ENCODE data around the gene PEX14. TPM values are rescaled to one million over a fixed set of nuclear protein-coding genes. Genes with fewer than 3 reads are reported as not detected.
A peak's percentile ranks its signal among the peaks of the same experiment; 100 is the strongest.

Gene PEX14
- total and polyA plus RNA-seq, 9 of the 15 experiments (the other 6 are each of a cell fraction or from before 2014, with no cell fraction given), result 2.6 to 45.7 (median 22.7) TPM

DNA sequence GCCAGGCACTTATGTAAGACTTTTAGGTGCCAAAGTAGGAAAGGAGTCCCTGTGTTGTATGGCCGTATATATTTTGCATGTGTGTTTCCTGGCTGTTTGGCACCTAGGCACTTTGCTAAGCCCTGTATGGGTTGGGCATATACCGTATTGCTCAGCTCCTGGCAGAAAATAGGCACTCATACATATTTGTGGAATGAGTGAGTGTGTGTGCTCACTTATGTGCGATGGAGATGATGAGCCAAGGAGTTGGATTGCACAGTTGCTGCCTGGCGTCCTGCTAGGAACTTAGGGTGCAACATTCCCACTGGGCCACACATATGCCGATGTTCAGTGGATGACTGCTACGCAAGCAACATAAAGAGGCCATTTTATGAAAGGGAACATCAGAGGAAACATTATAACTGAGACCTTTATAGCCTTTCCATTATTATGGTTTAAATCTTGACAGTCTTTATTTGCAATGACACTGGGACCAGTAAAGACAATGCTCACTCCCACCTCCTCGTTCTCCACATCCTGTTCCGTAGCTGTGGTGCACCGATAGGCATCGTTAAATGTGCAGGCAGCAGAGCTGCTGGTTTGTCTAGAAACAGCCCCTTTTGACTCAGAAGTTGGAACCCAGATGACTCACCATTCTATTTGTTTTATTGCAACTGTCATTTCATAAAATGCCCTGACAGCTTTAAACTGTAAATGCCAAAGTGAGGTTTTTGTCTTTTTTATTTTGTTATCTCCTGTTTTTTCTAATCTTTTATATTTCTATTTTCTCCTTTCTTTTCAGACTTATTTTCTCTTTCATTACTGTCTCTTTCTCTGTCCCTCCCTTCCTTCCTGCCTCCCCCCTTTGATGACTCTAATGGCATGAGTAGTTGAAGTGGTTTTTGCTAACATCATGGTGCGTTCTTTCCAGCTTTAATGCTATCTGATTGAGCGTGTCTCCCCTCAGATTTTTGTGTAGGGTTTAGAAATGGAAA, 36.1 kb downstream of the PEX14 start (continued):
- TF ChIP-seq, protein P1, sequence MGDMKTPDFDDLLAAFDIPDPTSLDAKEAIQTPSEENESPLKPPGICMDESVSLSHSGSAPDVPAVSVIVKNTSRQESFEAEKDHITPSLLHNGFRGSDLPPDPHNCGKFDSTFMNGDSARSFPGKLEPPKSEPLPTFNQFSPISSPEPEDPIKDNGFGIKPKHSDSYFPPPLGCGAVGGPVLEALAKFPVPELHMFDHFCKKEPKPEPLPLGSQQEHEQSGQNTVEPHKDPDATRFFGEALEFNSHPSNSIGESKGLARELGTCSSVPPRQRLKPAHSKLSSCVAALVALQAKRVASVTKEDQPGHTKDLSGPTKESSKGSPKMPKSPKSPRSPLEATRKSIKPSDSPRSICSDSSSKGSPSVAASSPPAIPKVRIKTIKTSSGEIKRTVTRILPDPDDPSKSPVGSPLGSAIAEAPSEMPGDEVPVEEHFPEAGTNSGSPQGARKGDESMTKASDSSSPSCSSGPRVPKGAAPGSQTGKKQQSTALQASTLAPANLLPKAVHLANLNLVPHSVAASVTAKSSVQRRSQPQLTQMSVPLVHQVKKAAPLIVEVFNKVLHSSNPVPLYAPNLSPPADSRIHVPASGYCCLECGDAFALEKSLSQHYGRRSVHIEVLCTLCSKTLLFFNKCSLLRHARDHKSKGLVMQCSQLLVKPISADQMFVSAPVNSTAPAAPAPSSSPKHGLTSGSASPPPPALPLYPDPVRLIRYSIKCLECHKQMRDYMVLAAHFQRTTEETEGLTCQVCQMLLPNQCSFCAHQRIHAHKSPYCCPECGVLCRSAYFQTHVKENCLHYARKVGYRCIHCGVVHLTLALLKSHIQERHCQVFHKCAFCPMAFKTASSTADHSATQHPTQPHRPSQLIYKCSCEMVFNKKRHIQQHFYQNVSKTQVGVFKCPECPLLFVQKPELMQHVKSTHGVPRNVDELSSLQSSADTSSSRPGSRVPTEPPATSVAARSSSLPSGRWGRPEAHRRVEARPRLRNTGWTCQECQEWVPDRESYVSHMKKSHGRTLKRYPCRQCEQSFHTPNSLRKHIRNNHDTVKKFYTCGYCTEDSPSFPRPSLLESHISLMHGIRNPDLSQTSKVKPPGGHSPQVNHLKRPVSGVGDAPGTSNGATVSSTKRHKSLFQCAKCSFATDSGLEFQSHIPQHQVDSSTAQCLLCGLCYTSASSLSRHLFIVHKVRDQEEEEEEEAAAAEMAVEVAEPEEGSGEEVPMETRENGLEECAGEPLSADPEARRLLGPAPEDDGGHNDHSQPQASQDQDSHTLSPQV (IDR thresholded peaks at IDR 0.05), result no peak
- TF ChIP-seq SIRT6 (IDR thresholded peaks at IDR 0.05; ENCODE audit: low read depth, low read length) (no peak), GTF2E2 (tag; IDR thresholded peaks at IDR 0.05) (no peak), ZNF324 (CRISPR knock-in tag; IDR thresholded peaks at IDR 0.05) (no peak), ZNF197 (CRISPR knock-in tag; IDR thresholded peaks at IDR 0.05; ENCODE audit: low read depth) (no peak), HIVEP1 (CRISPR knock-in tag; IDR thresholded peaks at IDR 0.05) (no peak), ILF3 (IDR thresholded peaks at IDR 0.05; ENCODE audit: borderline replicate concordance) (no peak), PHF8 (IDR thresholded peaks at IDR 0.05; ENCODE audit: borderline replicate concordance, low read length) (no peak), JUN (IDR thresholded peaks at IDR 0.05; ENCODE audit: borderline replicate concordance, low read depth, low read length) (peak; percentile 88), JUN (CRISPR knock-in tag; IDR thresholded peaks at IDR 0.05; ENCODE audit: borderline replicate concordance) (no peak), SMARCB1 (IDR thresholded peaks at IDR 0.05; ENCODE audit: insufficient read length, low read depth) (no peak), CCNT2 (IDR thresholded peaks at IDR 0.05; ENCODE audit: borderline replicate concordance, extremely low read depth, insufficient read length, low read depth, low read length) (peak; percentile 18), ZNF444 (CRISPR knock-in tag; IDR thresholded peaks at IDR 0.05) (no peak), PRMT5 (CRISPR knock-in tag; IDR thresholded peaks at IDR 0.05) (no peak), GATAD2A (IDR thresholded peaks at IDR 0.05) (no peak), ZKSCAN1 (IDR thresholded peaks at IDR 0.05; ENCODE audit: low read depth, low read length) (no peak), RFX1 (IDR thresholded peaks at IDR 0.05) (no peak), ZNF146 (CRISPR knock-in tag; IDR thresholded peaks at IDR 0.05; ENCODE audit: unreplicated experiment) (no peak), ZFPM2 (CRISPR knock-in tag; IDR thresholded peaks at IDR 0.05) (no peak), KLF6 (CRISPR knock-in tag; IDR thresholded peaks at IDR 0.05; ENCODE audit: borderline replicate concordance) (no peak)
- TF ChIP-seq, protein P2, sequence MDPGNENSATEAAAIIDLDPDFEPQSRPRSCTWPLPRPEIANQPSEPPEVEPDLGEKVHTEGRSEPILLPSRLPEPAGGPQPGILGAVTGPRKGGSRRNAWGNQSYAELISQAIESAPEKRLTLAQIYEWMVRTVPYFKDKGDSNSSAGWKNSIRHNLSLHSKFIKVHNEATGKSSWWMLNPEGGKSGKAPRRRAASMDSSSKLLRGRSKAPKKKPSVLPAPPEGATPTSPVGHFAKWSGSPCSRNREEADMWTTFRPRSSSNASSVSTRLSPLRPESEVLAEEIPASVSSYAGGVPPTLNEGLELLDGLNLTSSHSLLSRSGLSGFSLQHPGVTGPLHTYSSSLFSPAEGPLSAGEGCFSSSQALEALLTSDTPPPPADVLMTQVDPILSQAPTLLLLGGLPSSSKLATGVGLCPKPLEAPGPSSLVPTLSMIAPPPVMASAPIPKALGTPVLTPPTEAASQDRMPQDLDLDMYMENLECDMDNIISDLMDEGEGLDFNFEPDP (CRISPR knock-in tag; IDR thresholded peaks at IDR 0.05), result no peak
- TF ChIP-seq, protein P3, sequence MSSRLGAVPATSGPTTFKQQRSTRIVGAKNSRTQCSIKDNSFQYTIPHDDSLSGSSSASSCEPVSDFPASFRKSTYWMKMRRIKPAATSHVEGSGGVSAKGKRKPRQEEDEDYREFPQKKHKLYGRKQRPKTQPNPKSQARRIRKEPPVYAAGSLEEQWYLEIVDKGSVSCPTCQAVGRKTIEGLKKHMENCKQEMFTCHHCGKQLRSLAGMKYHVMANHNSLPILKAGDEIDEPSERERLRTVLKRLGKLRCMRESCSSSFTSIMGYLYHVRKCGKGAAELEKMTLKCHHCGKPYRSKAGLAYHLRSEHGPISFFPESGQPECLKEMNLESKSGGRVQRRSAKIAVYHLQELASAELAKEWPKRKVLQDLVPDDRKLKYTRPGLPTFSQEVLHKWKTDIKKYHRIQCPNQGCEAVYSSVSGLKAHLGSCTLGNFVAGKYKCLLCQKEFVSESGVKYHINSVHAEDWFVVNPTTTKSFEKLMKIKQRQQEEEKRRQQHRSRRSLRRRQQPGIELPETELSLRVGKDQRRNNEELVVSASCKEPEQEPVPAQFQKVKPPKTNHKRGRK (tag; IDR thresholded peaks at IDR 0.05), result peak; percentile 79
